Measurements from ENCODE around the gene ARHGAP26. TPM values are rescaled to one million over a fixed set of nuclear protein-coding genes. Genes with fewer than 3 reads are reported as not detected.

ARHGAP26 gene
- total RNA-seq, 1 donor from 2014 or later, result 20.1 TPM

GRCh38 chr5:142966121-142966420 is 195.9 kb downstream of the ARHGAP26 start:
- H3K4me3 Mint-ChIP-seq (ENCODE audit: unreplicated experiment), result no peak overlapping the region
- no peak overlapping the region for H3K27ac Mint-ChIP-seq (ENCODE audit: unreplicated experiment)
- no peak for DNase-seq
- no peaks in the 10 kb centered on the region for H3K27me3 Mint-ChIP-seq (ENCODE audit: unreplicated experiment)
- TF ChIP-seq CTCF (IDR thresholded peaks at IDR 0.05; ENCODE audit: partially characterized antibody, unreplicated experiment), result no peak
- H3K36me3 Mint-ChIP-seq (ENCODE audit: unreplicated experiment), result no peaks in the 10 kb centered on the region
- peaks cover 8% of the 10 kb centered on the region for H3K4me1 Mint-ChIP-seq (ENCODE audit: low read depth, unreplicated experiment)
- H3K9me3 Mint-ChIP-seq (ENCODE audit: unreplicated experiment), result no peaks in the 10 kb centered on the region

GRCh38 chr5:142969186-142969585 is 199.0 kb downstream of the ARHGAP26 start:
- no peak for DNase-seq
- Mint-ChIP-seq H3K4me1 (ENCODE audit: low read depth, unreplicated experiment) (peaks cover 8% of the 10 kb centered on the region), H3K9me3 (ENCODE audit: unreplicated experiment) (no peaks in the 10 kb centered on the region), H3K4me3 (ENCODE audit: unreplicated experiment) (no peak overlapping the region), H3K27ac (ENCODE audit: unreplicated experiment) (no peak overlapping the region), H3K36me3 (ENCODE audit: unreplicated experiment) (no peaks in the 10 kb centered on the region), H3K27me3 (ENCODE audit: unreplicated experiment) (no peaks in the 10 kb centered on the region)
- no peak for TF ChIP-seq CTCF (IDR thresholded peaks at IDR 0.05; ENCODE audit: partially characterized antibody, unreplicated experiment)

GRCh38 chr5:142969624-142970439 is 199.7 kb downstream of the ARHGAP26 start:
- peaks cover 3% of the 10 kb centered on the region for H3K9me3 Mint-ChIP-seq (ENCODE audit: unreplicated experiment)
- no peak for TF ChIP-seq CTCF (IDR thresholded peaks at IDR 0.05; ENCODE audit: partially characterized antibody, unreplicated experiment)

GRCh38 chr5:142970440-142971030 is 200.4 kb downstream of the ARHGAP26 start:
- no peak overlapping the region for H3K4me3 Mint-ChIP-seq (ENCODE audit: unreplicated experiment)
- H3K4me1 Mint-ChIP-seq (ENCODE audit: low read depth, unreplicated experiment), result peaks cover 8% of the 10 kb centered on the region
- H3K27ac Mint-ChIP-seq (ENCODE audit: unreplicated experiment), result peak overlapping the region; percentile 30
- no peaks in the 10 kb centered on the region for H3K27me3 Mint-ChIP-seq (ENCODE audit: unreplicated experiment)
- H3K36me3 Mint-ChIP-seq (ENCODE audit: unreplicated experiment), result no peaks in the 10 kb centered on the region
- H3K9me3 Mint-ChIP-seq (ENCODE audit: unreplicated experiment), result peaks cover 3% of the 10 kb centered on the region
- DNase-seq, result no peak
- no peak for TF ChIP-seq CTCF (IDR thresholded peaks at IDR 0.05; ENCODE audit: partially characterized antibody, unreplicated experiment)

More at GRCh38 chr5:142969624-142970439, 199.7 kb downstream of the ARHGAP26 start:
- peaks cover 8% of the 10 kb centered on the region for H3K4me1 Mint-ChIP-seq (ENCODE audit: low read depth, unreplicated experiment)
- DNase-seq, result no peak
- no peaks in the 10 kb centered on the region for H3K36me3 Mint-ChIP-seq (ENCODE audit: unreplicated experiment)
- no peak overlapping the region for H3K4me3 Mint-ChIP-seq (ENCODE audit: unreplicated experiment)
- H3K27me3 Mint-ChIP-seq (ENCODE audit: unreplicated experiment), result no peaks in the 10 kb centered on the region
- peak overlapping the region; percentile 30 for H3K27ac Mint-ChIP-seq (ENCODE audit: unreplicated experiment)

All from glutamatergic neuron (in vitro differentiated cells).